ENCODE data around the gene MBD1.
"Not testable (repeated sequence)": the region's sequence is repeated elsewhere in the genome, so short reads cannot be mapped to it uniquely, and the experiment has no call there.

MBD1 gene

GRCh38 chr18:50281295-50281971 is at the start of gene MBD1:
TSS of gene MBD1 (minus strand) at chr18:50281523. CDS start at chr18:50279992, 1,531 bp downstream.
- DNase-seq (ENCODE audit: low read depth), result peak; percentile 95
- peak within 1 kb of the TSS; percentile 96 for H3K4me3 ChIP-seq (ENCODE audit: low read depth, low read length)

DNA sequence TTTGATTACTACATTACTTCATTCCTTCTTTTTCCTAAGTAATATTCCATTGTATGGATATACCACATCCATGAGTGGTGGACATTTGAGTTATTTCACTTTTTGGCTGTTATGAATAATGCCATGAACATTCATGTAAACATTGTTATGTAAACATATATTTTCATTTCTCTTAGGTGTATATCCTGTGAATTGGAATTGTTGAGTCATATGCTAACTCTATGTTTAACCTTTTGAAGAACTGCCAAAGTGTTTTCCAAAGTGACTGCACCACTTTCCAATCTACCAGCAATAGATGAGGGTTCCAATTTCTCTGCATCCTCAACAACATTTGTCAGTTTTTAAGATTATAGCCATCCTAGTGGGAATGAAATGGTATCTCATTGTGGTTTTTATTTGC is 48.9 kb upstream of the MBD1 start:
- H3K4me3 ChIP-seq (ENCODE audit: low read depth, low read length), result no peak overlapping the region
- no peak for DNase-seq (ENCODE audit: low read depth)

DNA sequence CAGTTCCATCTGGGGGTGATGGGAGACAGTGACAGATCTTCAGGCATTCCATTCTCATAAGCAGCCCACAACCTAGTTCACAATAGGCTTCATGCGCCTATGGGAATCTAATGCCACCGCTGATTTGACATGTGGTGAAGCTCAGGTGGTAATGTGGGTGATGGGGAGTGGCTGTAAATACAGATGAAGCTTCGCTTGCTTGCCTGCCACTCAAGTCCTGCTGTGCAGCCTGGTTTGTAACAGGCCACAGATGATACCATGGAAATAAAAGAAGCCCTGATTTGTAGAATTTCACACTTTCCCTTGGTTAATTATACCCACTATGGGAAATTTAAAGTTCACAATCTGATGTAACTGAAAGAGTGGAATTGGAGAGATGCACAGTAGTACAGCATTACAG is 46.7 kb upstream of the MBD1 start:
- no peak overlapping the region for H3K4me3 ChIP-seq (ENCODE audit: low read depth, low read length)

DNA sequence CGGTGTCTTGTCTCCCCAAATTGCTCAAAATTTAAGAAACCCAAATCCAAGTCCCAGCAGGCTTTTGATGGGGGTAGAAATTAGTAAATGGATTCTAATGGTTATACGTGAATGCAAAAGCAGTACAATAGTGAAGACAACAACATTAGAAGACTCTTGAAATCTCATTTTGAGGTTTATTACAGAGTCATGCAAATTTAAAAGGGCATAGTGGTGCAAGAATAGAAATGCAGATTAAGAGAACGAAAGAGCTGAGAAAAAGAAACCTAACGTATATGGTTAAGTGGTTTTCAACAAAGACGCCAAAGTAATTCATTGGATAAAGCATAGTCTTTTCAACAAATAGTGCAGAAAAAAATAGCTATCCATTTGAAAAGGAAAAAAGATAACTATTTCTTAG is 39.4 kb upstream of the MBD1 start:
- DNase-seq (ENCODE audit: low read depth), result no peak

More for the DNA sequence above, 46.7 kb upstream of the MBD1 start:
- DNase-seq (ENCODE audit: low read depth), result no peak

GRCh38 chr18:50315100-50315871 is 34.0 kb upstream of the MBD1 start:
- H3K4me3 ChIP-seq (ENCODE audit: low read depth, low read length), result no peak overlapping the region
- no peak for DNase-seq (ENCODE audit: low read depth)

More for the DNA sequence above, 39.4 kb upstream of the MBD1 start:
- H3K4me3 ChIP-seq (ENCODE audit: low read depth, low read length), result no peak overlapping the region

DNA sequence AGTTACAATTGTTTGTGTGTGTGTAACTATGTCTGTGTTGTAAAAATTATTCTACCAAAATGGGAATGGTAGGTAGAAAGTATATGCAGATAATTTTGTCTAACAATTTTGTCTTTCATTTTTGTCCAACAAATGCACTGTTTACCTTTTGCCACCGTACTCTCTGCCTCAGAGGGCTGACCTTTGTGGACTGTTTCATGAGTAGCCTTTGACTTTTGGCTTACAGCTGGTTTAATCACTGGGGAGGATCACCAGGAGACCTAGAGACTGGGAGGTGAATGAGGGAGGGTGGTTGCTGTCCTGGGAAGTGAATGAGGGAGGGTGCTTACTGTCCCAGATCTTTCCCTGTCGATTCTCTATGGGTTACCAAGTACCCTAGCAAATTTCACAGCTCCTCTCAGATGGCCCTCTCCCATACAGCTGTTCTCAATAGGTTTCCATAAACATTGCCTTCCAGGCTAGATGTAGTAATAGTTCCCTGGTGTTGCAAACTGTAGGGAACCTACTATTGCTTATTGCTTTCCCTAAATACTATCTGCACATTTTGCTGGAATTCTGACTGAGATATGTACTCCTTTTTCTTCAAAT is 32.6 kb upstream of the MBD1 start:
- DNase-seq (ENCODE audit: low read depth), result no peak
- H3K4me3 ChIP-seq (ENCODE audit: low read depth, low read length), result no peak overlapping the region

DNA sequence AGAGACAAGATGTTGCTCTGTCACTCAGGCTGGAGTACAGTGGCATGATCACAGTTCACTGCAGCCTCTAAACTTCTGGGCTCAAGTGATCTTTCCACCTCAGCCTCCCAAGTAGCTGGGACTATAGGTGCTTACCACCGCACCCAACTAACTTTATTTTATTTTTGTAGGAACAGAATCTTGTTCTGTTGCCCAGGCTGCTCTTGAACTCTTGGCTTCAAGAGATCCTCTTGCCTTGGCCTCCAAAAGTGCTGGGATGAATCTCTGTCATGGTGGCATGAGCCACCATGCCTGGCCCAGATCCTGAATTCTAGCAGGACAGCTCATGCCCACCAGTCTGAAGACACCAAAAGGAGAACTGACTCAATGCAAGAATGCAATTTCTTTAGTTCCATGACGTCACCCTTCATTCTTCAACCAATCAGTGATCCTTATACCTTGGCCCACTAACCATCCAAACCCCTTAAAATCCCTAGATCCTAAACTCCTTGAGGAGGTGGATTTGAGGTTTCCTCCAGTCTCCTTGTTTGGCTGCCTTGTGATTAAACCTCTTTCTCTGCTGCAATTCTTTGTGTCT is 31.8 kb upstream of the MBD1 start:
- H3K4me3 ChIP-seq (ENCODE audit: low read depth, low read length), result no peak overlapping the region
- no peak for DNase-seq (ENCODE audit: low read depth)

DNA sequence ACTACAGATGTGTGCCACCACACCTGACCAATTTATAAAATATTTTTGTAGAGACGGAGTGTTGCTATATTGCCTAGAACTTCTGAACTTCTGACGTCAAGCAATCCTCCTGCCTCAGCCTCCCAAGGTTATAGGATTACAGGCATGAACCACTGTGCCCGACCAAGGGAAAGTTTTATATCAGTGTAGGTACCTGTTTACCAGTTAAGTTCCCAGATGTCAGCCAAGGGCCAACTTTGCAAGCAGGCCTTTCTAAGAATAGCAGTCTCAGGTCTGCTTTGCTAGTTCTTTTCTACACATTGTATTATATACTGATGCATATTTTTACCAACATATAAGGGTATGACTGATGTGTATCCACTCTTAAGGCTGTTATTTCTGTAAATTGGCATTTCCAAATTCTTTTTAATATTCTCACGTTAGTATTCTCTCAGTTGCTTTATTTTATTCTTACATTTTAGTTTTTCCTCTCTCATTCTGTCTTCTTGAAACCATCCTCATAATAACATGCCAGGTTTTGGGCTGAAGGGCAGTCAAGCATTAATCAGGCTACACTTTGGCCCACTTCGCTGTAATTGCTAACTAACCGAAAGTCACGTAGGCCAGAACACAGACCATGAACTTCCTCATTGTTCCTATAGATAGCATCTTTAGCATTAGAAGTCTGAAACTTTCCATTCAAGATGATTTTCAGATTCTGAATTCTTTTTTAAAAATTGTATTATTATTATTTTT is 31.1 kb upstream of the MBD1 start:
- DNase-seq (ENCODE audit: low read depth), result no peak

GRCh38 chr18:50311650-50312049 is 30.3 kb upstream of the MBD1 start:
- DNase-seq (ENCODE audit: low read depth), result no peak

More for the DNA sequence above, 31.1 kb upstream of the MBD1 start:
- H3K4me3 ChIP-seq (ENCODE audit: low read depth, low read length), result no peak overlapping the region

GRCh38 chr18:50310080-50310479 is 28.8 kb upstream of the MBD1 start:
- DNase-seq (ENCODE audit: low read depth), result no peak
- no peak overlapping the region for H3K4me3 ChIP-seq (ENCODE audit: low read depth, low read length)

More at GRCh38 chr18:50311650-50312049, 30.3 kb upstream of the MBD1 start:
- no peak overlapping the region for H3K4me3 ChIP-seq (ENCODE audit: low read depth, low read length)

GRCh38 chr18:50308851-50309250 is 27.5 kb upstream of the MBD1 start:
- H3K4me3 ChIP-seq (ENCODE audit: low read depth, low read length); DNase-seq (ENCODE audit: low read depth): not testable (repeated sequence)

GRCh38 chr18:50307738-50308470 is 26.6 kb upstream of the MBD1 start:
- peak; percentile 67 for DNase-seq (ENCODE audit: low read depth)
- peak overlapping the region; percentile 58 for H3K4me3 ChIP-seq (ENCODE audit: low read depth, low read length)

DNA sequence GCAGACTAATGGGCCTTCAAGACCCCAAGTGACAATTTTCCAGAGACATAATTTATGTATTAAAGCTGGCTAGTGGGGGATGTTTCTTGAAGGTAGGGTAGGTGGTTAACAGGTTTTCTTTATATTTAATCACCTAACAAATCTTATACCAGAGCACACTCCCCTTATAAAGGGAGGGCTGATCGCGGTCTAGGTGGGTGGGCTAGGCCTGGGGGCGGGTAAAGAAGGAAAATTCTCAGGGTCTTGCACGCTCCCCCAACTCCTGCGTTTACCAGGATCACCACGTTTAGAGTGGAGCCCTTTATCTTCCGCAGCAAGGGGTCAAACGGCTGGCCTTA is 26.0 kb upstream of the MBD1 start:
- DNase-seq (ENCODE audit: low read depth), result no peak
- peak overlapping the region; percentile 58 for H3K4me3 ChIP-seq (ENCODE audit: low read depth, low read length)

GRCh38 chr18:50306944-50307343 is 25.6 kb upstream of the MBD1 start:
- H3K4me3 ChIP-seq (ENCODE audit: low read depth, low read length), result peak overlapping the region; percentile 58
- no peak for DNase-seq (ENCODE audit: low read depth)

- no peak overlapping the region for H3K4me3 ChIP-seq (ENCODE audit: low read depth, low read length)
- DNase-seq (ENCODE audit: low read depth), result no peak
Observed at GRCh38 chr18:50301074-50301473, 19.8 kb upstream of the MBD1 start.

DNA sequence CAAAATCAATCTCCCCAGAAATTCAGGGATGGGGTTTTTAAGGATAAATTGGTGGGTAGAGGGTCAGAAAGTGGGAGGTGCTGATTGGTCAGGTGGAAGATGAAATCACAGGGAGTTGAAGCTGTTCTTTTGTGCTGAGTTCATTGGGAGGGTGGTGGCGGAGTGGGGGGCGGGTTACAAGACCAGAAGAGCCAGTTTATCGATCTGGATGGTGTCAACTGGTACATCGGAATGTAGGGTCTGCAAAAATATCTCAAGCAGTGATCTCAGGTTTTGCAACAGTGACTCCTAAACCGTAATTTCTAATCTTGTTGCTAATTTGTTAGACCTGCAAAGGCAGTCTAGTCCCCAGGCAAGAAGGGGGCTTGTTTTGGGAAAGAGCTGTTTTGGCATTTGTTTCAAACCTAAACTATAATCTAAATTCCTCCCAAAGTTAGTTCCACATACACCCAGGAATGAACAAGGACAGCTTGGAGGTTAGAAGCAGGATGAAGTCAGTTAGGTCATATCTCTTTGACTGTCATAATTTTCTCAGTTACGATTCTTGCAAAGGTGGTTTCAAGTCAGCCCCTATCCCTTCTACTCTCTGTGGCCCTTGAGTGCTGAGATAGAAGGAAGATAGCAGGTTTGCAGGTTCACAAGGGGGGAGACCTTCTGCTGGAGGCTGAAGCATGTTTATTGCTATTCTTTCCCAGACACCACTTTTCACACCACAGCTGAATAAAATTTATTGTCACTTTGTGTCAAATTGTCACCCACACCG is 18.5 kb upstream of the MBD1 start:
- DNase-seq (ENCODE audit: low read depth), result no peak

GRCh38 chr18:50298443-50299284 is 17.3 kb upstream of the MBD1 start:
- DNase-seq (ENCODE audit: low read depth), result no peak
- peak overlapping the region; percentile 52 for H3K4me3 ChIP-seq (ENCODE audit: low read depth, low read length)

More for the DNA sequence above, 18.5 kb upstream of the MBD1 start:
- H3K4me3 ChIP-seq (ENCODE audit: low read depth, low read length), result no peak overlapping the region

Measured in skeletal muscle cell (primary cell).